Adrenal gland (tissue), 12 donors: ENCODE data around the gene CHTOP. TPM values are rescaled to one million over a fixed set of nuclear protein-coding genes. Genes with fewer than 3 reads are reported as not detected.
A peak's percentile ranks its signal among the peaks of the same experiment; 100 is the strongest.

Experiments
- DNase-seq, 7 donors: peaks; one replicate each; pipeline ENCODE4 v3.0.0-alpha.2; 2019 to 2020
- H3K27ac ChIP-seq, 5 donors: fragments of 200-600 bp; sonication (generic) in 4 of 5; 1 replicate in 3 of 5; 2 replicates in 2 of 5; pipeline versions ENCODE4 v1.5.1 to v1.8.0; 2016 to 2020; ENCODE audit warnings: mild to moderate bottlenecking in 1 of 5
- H3K27me3 ChIP-seq: fragments of 200-600 bp; 2 replicates; pipeline ENCODE4 v1.8.0; 2021
- H3K36me3 ChIP-seq, 2 donors: fragments of 200-600 bp; replicated peaks in 1 of 2; 1 replicate in 1 of 2; 2 replicates in 1 of 2; pipeline versions ENCODE4 v1.5.1 to v1.8.0; 2018 to 2022
- H3K4me1 ChIP-seq, 2 donors: fragments of 200-600 bp; replicated peaks in 1 of 2; 1 replicate in 1 of 2; 2 replicates in 1 of 2; pipeline versions ENCODE4 v1.5.1 to v1.8.0; 2018 to 2021
- H3K4me3 ChIP-seq, 4 donors: fragments of 200-600 bp; sonication (generic) in 3 of 4; one replicate each; pipeline ENCODE4 v1.5.1; 2016 to 2018
- H3K9me3 ChIP-seq, 3 donors: fragments of 200-600 bp; sonication (generic) in 1 of 3; replicated peaks in 1 of 3; 1 replicate in 2 of 3; 2 replicates in 1 of 3; pipeline versions ENCODE4 v1.5.1 to v1.8.0; 2016 to 2021
- POLR2A ChIP-seq, 2 donors: fragments of 450-650 bp; IDR thresholded peaks; one replicate each; pipeline ENCODE4 v1.6.1; 2017; ENCODE audit warnings: antibody characterized with exemption in 2 of 2, mild to moderate bottlenecking in 2 of 2, moderate library complexity in 1 of 2
- WGBS, 4 donors: extraction: QIAGEN DNeasy Blood & Tissue Kit in 2 of 4; methylation state at CpG; one replicate each; pipeline versions ENCODE4 v1.1.5 to v1.1.7; 2013 to 2017; 5-methylcytosine and 5-hydroxymethylcytosine counted together
- intact Hi-C, 2 donors: fragments of 100-400 bp; cut with DNase I; formaldehyde crosslinking; loops; one replicate each; pipeline versions ENCODE4 v1.14.1 to v1.15.0; 2022 to 2023
- polyA plus RNA-seq, 3 donors: library from polyadenylated mRNA; stranded (reverse); fragments of 200-250 nt in 2 of 3; fragments of 350-450 nt in 1 of 3; fragmentation: Illumina TruSeq in 1 of 3; extraction: RNeasy Lipid Tissue Mini Kit (QIAGEN cat#74804) in 1 of 3; gene quantifications; one replicate each; pipeline ENCODE4 v1.2.3, GENCODE V29; 2013 to 2014
- total RNA-seq, 9 donors: library from RNA; depleted of rRNA in 4 of 9; stranded (reverse); fragments of >200 nt in 4 of 9; fragments of 120-200 nt in 1 of 9; fragmentation: NEBNext Ultra II Directional in 1 of 9; extraction: Animal tissue kit (Norgen Biotek cat#: 25700) in 1 of 9; gene quantifications; one replicate each; pipeline versions ENCODE4 v1.1.0 to v1.2.4, GENCODE V29; 2013 to 2023
- TF ChIP-seq, protein P1 (sequence below), 6 experiments: fragments of 450-650 bp in 4 of 6; fragments of 200-600 bp in 2 of 6; sonication (generic) in 1 of 6; IDR thresholded peaks; 1 replicate in 5 of 6; 2 replicates in 1 of 6; pipeline versions ENCODE4 v1.5.1 to v1.8.0; 2016 to 2021; ENCODE audit warnings: antibody characterized with exemption in 6 of 6, mild to moderate bottlenecking in 2 of 6, moderate library complexity in 1 of 6
- donor health status: healthy with polysubstance abuse.
- donor health status: Bipolar disorder and iron deficiency.
- donor health status: DM: yes; HTN: yes; CAD: no.
- donor health status: DM: no; HTN: no; CAD: no.
- donor health status: DM: no; HTN: no; CAD: no.
- donor health status: DM: yes; HTN: yes; CAD: no.

CHTOP gene
- total and polyA plus RNA-seq, 12 donors, result 35.5 to 83.3 (median 58.3) TPM

DNA sequence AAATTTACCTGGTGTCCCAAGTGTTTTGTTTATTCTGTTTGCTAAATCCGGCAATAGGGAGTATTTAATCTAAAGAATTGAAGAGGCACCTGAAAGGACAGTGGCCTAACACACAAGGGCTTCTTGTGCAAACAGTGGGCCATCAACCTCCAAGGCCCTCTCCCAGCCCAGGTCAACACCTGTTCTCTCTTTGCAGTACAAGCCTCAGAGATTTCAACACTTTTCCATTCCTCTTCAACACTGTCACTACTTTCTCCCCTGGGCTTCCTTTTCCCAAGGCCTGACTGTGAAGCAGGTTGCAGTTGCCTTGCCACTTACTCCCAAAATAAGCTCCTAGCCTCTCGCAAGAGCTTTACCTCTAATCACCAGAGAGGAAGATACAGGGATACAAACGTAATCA is 21.5 kb downstream of the CHTOP start:
- DNase-seq, result no peak
- intact Hi-C loops, result no loop called here

DNA sequence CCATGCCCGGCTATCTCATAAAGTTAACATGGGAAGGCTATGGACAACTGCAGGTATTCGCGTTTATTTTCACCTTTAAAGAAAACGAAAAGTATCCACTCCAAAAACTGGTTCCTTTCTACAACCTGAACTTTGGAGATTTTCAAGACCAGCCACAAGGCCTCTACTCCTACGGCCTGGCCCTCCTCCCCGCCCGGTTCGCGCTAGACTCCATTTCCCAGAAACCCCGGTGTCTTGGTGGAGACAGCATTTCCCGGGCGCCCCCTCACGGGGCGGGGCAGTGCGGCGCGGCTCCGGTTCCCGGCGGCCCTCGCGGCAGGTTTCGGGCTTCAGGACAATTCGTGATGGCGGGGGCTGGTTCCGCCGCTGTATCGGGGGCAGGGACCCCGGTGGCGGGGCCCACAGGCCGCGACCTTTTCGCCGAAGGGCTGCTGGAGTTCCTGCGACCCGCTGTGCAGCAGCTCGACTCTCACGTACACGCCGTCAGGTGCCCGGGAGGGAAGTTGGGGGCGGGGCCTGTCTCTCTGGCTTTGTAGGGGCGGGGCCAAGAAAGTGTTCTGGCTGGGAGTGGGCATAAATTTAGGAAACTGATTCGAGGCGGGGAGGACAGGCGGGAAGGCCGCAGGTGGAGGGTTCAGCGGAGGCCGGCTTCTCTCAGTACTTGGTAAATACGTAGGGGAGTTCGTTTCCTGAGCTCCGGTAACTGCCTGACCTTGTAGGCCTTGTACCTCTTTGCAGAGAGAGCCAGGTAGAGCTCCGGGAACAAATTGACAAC is 24.7 kb downstream of the CHTOP start, which contains the start of gene SNAPIN:
SNAPIN (plus strand) TSS at position 304 of the 775 bp plus-strand sequence; CDS start at position 345, 41 bp downstream.
- peak within 1 kb of the TSS; percentile 72 to 99 (median 96) for H3K27ac ChIP-seq
- 2 to 3% (median 2%) methylated on average over 35 to 53 of the region's 53 CpGs for WGBS, 4 donors
- no peaks in the 10 kb centered on the region for H3K9me3 ChIP-seq
- peaks cover 0 to 32% of the 10 kb centered on the region in 2 donors for H3K36me3 ChIP-seq
- intact Hi-C loops, result no loop called here
- TF ChIP-seq POLR2A (IDR thresholded peaks at IDR 0.05), result peak; percentile 43 to 53
- TF ChIP-seq, protein P1, sequence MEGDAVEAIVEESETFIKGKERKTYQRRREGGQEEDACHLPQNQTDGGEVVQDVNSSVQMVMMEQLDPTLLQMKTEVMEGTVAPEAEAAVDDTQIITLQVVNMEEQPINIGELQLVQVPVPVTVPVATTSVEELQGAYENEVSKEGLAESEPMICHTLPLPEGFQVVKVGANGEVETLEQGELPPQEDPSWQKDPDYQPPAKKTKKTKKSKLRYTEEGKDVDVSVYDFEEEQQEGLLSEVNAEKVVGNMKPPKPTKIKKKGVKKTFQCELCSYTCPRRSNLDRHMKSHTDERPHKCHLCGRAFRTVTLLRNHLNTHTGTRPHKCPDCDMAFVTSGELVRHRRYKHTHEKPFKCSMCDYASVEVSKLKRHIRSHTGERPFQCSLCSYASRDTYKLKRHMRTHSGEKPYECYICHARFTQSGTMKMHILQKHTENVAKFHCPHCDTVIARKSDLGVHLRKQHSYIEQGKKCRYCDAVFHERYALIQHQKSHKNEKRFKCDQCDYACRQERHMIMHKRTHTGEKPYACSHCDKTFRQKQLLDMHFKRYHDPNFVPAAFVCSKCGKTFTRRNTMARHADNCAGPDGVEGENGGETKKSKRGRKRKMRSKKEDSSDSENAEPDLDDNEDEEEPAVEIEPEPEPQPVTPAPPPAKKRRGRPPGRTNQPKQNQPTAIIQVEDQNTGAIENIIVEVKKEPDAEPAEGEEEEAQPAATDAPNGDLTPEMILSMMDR (IDR thresholded peaks at IDR 0.05), result peak in 1 of 6 experiments; percentile 19
- H3K4me1 ChIP-seq, result peaks cover 10 to 18% of the 10 kb centered on the region in 2 donors
- DNase-seq, result peak; percentile 87 to 95 (median 93)
- H3K27me3 ChIP-seq, result no peaks in the 10 kb centered on the region
- peak within 1 kb of the TSS; percentile 35 to 95 (median 89) for H3K4me3 ChIP-seq

More for the DNA sequence above, 21.5 kb downstream of the CHTOP start:
- no peaks in the 10 kb centered on the region for H3K27me3 ChIP-seq
- no peaks in the 10 kb centered on the region for H3K36me3 ChIP-seq
- no peak for TF ChIP-seq POLR2A (IDR thresholded peaks at IDR 0.05)
- TF ChIP-seq, protein P1 (IDR thresholded peaks at IDR 0.05), result no peak
- peaks cover 22 to 27% of the 10 kb centered on the region in 2 donors for H3K4me1 ChIP-seq
- no peak overlapping the region for H3K4me3 ChIP-seq
- 81 to 93% (median 89%) methylated on average over 3 of the region's 3 CpGs for WGBS, 4 donors
- no peak overlapping the region for H3K27ac ChIP-seq
- H3K9me3 ChIP-seq, result no peaks in the 10 kb centered on the region

DNA sequence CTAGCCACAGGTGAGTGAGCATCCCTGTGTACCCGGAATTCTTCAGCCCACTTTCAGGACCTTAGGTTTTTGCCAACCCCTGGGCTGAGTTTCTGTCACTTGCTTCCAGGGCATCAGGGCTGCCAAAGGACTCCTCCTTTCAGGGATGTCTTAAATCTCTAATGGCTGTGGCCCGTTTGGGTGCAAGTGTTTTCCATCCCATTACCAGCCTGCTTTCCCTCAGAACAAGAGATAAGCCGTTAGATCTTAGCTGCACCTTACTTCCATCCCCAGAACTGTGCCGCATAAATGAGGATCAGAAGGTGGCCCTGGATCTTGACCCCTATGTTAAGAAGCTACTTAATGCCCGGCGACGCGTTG is 25.3 kb downstream of the CHTOP start:
- Histone ChIP-seq H3K27me3 (no peaks in the 10 kb centered on the region), H3K9me3 (no peaks in the 10 kb centered on the region), H3K27ac (peak overlapping the region in 4 of 5 donors; percentile 83 to 99 (median 96)), H3K4me3 (peak overlapping the region; percentile 35 to 95 (median 89)), H3K36me3 (peaks cover 0 to 38% of the 10 kb centered on the region in 2 donors), H3K4me1 (peaks cover 8 to 18% of the 10 kb centered on the region in 2 donors)
- no peak for DNase-seq
- WGBS, 4 donors, result 26 to 45% (median 35%) methylated on average over 7 to 8 of the region's 8 CpGs
- intact Hi-C loops, result no loop called here
- TF ChIP-seq POLR2A (IDR thresholded peaks at IDR 0.05), result no peak
- TF ChIP-seq, protein P1 (IDR thresholded peaks at IDR 0.05), result no peak

DNA sequence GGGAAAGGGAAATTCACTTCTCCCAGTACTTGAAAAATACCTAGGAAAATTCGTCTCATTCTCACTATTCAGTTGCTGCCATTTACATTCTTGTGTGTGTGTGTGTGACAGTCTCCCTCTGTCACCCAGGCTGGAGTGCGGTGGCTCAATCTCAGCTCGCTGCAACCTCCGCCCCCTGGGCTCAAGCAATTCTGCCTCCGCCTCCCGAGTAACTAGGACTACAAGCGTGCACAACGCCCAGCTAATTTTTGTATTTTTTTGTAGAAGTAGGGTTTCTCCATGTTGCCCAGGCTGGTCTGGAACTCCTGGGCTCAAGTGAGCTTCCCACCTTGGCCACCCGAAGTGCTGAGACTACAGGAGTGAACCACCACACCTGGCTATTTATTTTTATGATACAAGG is 25.8 kb downstream of the CHTOP start:
- Histone ChIP-seq H3K36me3 (peaks cover 0 to 43% of the 10 kb centered on the region in 2 donors), H3K27ac (no peak overlapping the region), H3K4me3 (peak overlapping the region in 1 of 4 donors; percentile 92), H3K9me3 (no peaks in the 10 kb centered on the region), H3K27me3 (no peaks in the 10 kb centered on the region), H3K4me1 (peaks cover 8 to 18% of the 10 kb centered on the region in 2 donors)
- TF ChIP-seq POLR2A (IDR thresholded peaks at IDR 0.05), result no peak
- TF ChIP-seq, protein P1 (IDR thresholded peaks at IDR 0.05), result no peak
- intact Hi-C loops, result loop anchor here in 1 of 2 donors (10.0 kb wide), 1 partner anchor 85 kb away; no protein-coding TSS in a partner anchor
- WGBS, 4 donors, result 78 to 83% (median 81%) methylated on average over 9 of the region's 9 CpGs
- DNase-seq, result no peak
